GM21717 (cell line): ENCODE measurements around the gene RGL2.

Experiments
- ATAC-seq: cut with Tn5 transposase; IDR thresholded peaks from one replicate; pipeline ENCODE4 v1.9.1; 2021; ENCODE audit warnings: mild to moderate bottlenecking, moderate library complexity; ENCODE audit not compliant: unreplicated experiment

The RGL2 gene

DNA sequence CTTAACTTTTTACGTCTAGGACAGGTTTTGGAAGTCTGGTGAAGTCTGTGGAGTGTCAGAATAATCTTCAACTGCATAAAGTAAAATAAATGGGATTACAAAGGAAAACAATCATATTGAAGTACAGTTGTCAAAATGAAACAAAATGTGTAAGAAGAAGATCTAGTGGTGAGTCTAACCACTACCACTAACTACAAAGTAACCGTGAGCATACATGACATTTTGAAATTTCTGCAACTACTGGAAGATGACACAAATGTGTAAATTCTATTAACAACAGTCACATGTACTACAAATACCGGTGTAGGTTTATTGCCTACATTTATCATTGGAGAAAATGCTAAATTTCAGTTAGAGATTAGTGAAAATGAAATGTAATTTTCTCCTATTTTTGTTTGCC lies 56.8 kb downstream of the RGL2 start:
- ATAC-seq = no peak
